Esophagus muscularis mucosa (tissue), 4 donors: ENCODE measurements around the gene PARP14.

ENCODE experiments used
- CTCF ChIP-seq, 3 experiments: fragments of 200-600 bp in 2 of 3; fragments of 450-650 bp in 1 of 3; sonication (generic) in 2 of 3; IDR thresholded peaks; one replicate each; pipeline ENCODE4 v1.5.1; 2017 to 2019; ENCODE audit warnings: antibody characterized with exemption in 3 of 3, mild to moderate bottlenecking in 2 of 3, moderate library complexity in 1 of 3
- EP300 ChIP-seq: sonication (generic); formaldehyde crosslinking; IDR thresholded peaks from one replicate; pipeline ENCODE4 v1.6.1; 2017; ENCODE audit warnings: antibody characterized with exemption
- POLR2A ChIP-seq: fragments of 450-650 bp; IDR thresholded peaks from one replicate; pipeline ENCODE4 v1.6.1; 2017; ENCODE audit warnings: antibody characterized with exemption, moderate library complexity, mild to moderate bottlenecking, low read depth
- POLR2AphosphoS5 ChIP-seq, 2 donors: sonication (generic); formaldehyde crosslinking; IDR thresholded peaks; one replicate each; pipeline ENCODE4 v1.6.1; 2017; ENCODE audit warnings: antibody characterized with exemption in 2 of 2

- no peak for TF ChIP-seq CTCF (IDR thresholded peaks at IDR 0.05)
- TF ChIP-seq EP300: no peak
- no peak for TF ChIP-seq POLR2A
- TF ChIP-seq POLR2AphosphoS5 (IDR thresholded peaks at IDR 0.05): no peak
Observed at GRCh38 chr3:122642935-122643334, 37.7 kb upstream of the PARP14 start.
